IMR-90 (cell line): ENCODE data around the gene OR2T35. TPM values are rescaled to one million over a fixed set of nuclear protein-coding genes. Genes with fewer than 3 reads are reported as not detected.

Experiments used
- ATAC-seq: fragments of 200-7000 bp; cut with Tn5 transposase; 2 replicates; pipeline ENCODE4 v1.9.1; 2020; ENCODE audit warnings: low read depth, mild to moderate bottlenecking, moderate library complexity
- BruUV-seq: library from RNA; stranded (reverse); fragments of 400-500 nt; replicated peaks from 2 replicates; lab custom pipeline; 2021; lab: Mats Ljungman, UMichigan
- CTCF ChIA-PET: fragments of 300-600 bp; formaldehyde crosslinking; extraction: SDS; loops from one replicate; lab custom pipeline; 2021; ENCODE audit warnings: antibody characterized with exemption; lab: Yijun Ruan, JAX
- POLR2A ChIA-PET: fragments of 300-600 bp; sonication (Branson Sonifier 250); formaldehyde crosslinking; loops from one replicate; lab custom pipeline; 2022; ENCODE audit warnings: antibody characterized with exemption; ENCODE audit not compliant: unreplicated experiment; lab: Charles Lee
- DNase-seq: peaks from one replicate; pipeline ENCODE4 v3.0.0; 2013
- H2AFZ ChIP-seq: replicated peaks from 2 replicates; pipeline ENCODE3; 2013; ENCODE audit warnings: low read length, mild to moderate bottlenecking; ENCODE audit not compliant: poor library complexity
- H2AK5ac ChIP-seq: 2 replicates; pipeline ENCODE4 v1.6.1; 2013; ENCODE audit warnings: low read depth, low read length, inconsistent platforms
- H2AK9ac ChIP-seq: replicated peaks from 2 replicates; pipeline ENCODE3; 2013; ENCODE audit warnings: mild to moderate bottlenecking, low read depth, low read length, moderate library complexity; ENCODE audit not compliant: poor library complexity
- H2BK120ac ChIP-seq: 2 replicates; pipeline ENCODE4 v1.6.1; 2013; ENCODE audit warnings: low read depth, low read length, inconsistent platforms
- H2BK15ac ChIP-seq: 3 replicates; pipeline ENCODE4 v1.6.1; 2013; ENCODE audit warnings: low read depth, low read length, inconsistent platforms
- H2BK20ac ChIP-seq: 2 replicates; pipeline ENCODE4 v1.6.1; 2013; ENCODE audit warnings: low read depth, mild to moderate bottlenecking, inconsistent platforms, low read length, moderate library complexity
- H2BK5ac ChIP-seq: 2 replicates; pipeline ENCODE4 v1.6.1; 2013; ENCODE audit warnings: mild to moderate bottlenecking, low read depth, low read length, inconsistent platforms; ENCODE audit not compliant: poor library complexity, severe bottlenecking
- H3K14ac ChIP-seq: replicated peaks from 2 replicates; pipeline ENCODE4 v1.6.1; 2013; ENCODE audit warnings: low read depth, low read length, inconsistent platforms
- H3K18ac ChIP-seq: 2 replicates; pipeline ENCODE4 v1.6.1; 2013; ENCODE audit warnings: low read depth, low read length, control low read depth
- H3K23ac ChIP-seq: 2 replicates; pipeline ENCODE4 v1.6.1; 2013; ENCODE audit warnings: low read depth, low read length, inconsistent platforms
- H3K27ac ChIP-seq: 2 replicates; pipeline ENCODE4 v1.5.1; 2013; ENCODE audit warnings: mild to moderate bottlenecking, control low read depth, low read length; ENCODE audit not compliant: insufficient read depth
- H3K27me3 ChIP-seq: 2 replicates; pipeline ENCODE4 v1.6.1; 2013; ENCODE audit warnings: low read length; ENCODE audit not compliant: control insufficient read depth, insufficient read depth
- H3K36me3 ChIP-seq: 2 replicates; pipeline ENCODE4 v1.6.1; 2013; ENCODE audit warnings: low read length, mixed read lengths; ENCODE audit not compliant: control insufficient read depth, insufficient read depth
- H3K4ac ChIP-seq: 2 replicates; pipeline ENCODE4 v1.6.1; 2013; ENCODE audit warnings: low read depth, low read length, inconsistent platforms
- H3K4me1 ChIP-seq: 2 replicates; pipeline ENCODE4 v1.6.1; 2013; ENCODE audit warnings: low read length, mixed read lengths; ENCODE audit not compliant: control insufficient read depth, insufficient read depth
- H3K4me2 ChIP-seq: 2 replicates; pipeline ENCODE4 v1.6.1; 2013; ENCODE audit warnings: low read depth, mild to moderate bottlenecking, control low read depth, low read length, moderate library complexity
- H3K4me3 ChIP-seq: 2 replicates; pipeline ENCODE4 v1.5.1; 2013; ENCODE audit warnings: low read depth, mild to moderate bottlenecking, control low read depth, low read length, moderate library complexity; ENCODE audit not compliant: insufficient read depth
- H3K56ac ChIP-seq: 2 replicates; pipeline ENCODE4 v1.6.1; 2013; ENCODE audit warnings: low read length, inconsistent platforms; ENCODE audit not compliant: insufficient read depth; ENCODE audit errors: extremely low read depth
- H3K79me1 ChIP-seq, 2 experiments: 2 replicates each; pipeline ENCODE4 v1.6.1; 2013; ENCODE audit warnings: low read length in 2 of 2, inconsistent platforms in 1 of 2, low read depth in 1 of 2
- H3K9ac ChIP-seq: 2 replicates; pipeline ENCODE4 v1.6.1; 2013; ENCODE audit warnings: low read depth, low read length, control low read depth
- H3K9me1 ChIP-seq: 2 replicates; pipeline ENCODE4 v1.6.1; 2013; ENCODE audit warnings: low read length, inconsistent platforms; ENCODE audit not compliant: insufficient read depth
- H3K9me3 ChIP-seq: 2 replicates; pipeline ENCODE4 v1.6.1; 2013; ENCODE audit warnings: low read length; ENCODE audit not compliant: control insufficient read depth, insufficient read depth
- H4K20me1 ChIP-seq: 2 replicates; pipeline ENCODE4 v1.6.1; 2013; ENCODE audit warnings: low read length, inconsistent platforms; ENCODE audit not compliant: insufficient read depth
- H4K5ac ChIP-seq: 2 replicates; pipeline ENCODE4 v1.6.1; 2013; ENCODE audit warnings: mild to moderate bottlenecking, low read depth, low read length, control low read depth
- H4K8ac ChIP-seq, 2 experiments: 2 replicates each; pipeline ENCODE4 v1.6.1; 2013; ENCODE audit warnings: low read depth in 2 of 2, low read length in 2 of 2, control low read depth in 1 of 2, inconsistent platforms in 1 of 2
- H4K91ac ChIP-seq: 2 replicates; pipeline ENCODE4 v1.6.1; 2013; ENCODE audit warnings: low read depth, low read length, inconsistent platforms; ENCODE audit not compliant: insufficient read depth
- NFE2L2 ChIP-seq: fragments of 150-350 bp; IDR thresholded peaks from 2 replicates; pipeline ENCODE4 v1.6.1; 2016; ENCODE audit warnings: low read depth, mild to moderate bottlenecking, low read length
- SMC3 ChIP-seq: fragments of 150-350 bp; IDR thresholded peaks from 2 replicates; pipeline ENCODE4 v1.6.1; 2016; ENCODE audit warnings: low read depth, mild to moderate bottlenecking, antibody characterized with exemption, low read length, moderate library complexity
- USF2 ChIP-seq: fragments of 150-350 bp; IDR thresholded peaks from 2 replicates; pipeline ENCODE4 v1.6.1; 2017; ENCODE audit warnings: mild to moderate bottlenecking, antibody characterized with exemption, low read length, low read depth
- WGBS, 2 experiments: methylation state at CpG; one replicate each; pipeline versions ENCODE4 v1.1.5 to v1.1.7; 2013; ENCODE audit warnings: missing lambda C conversion rate in 2 of 2; ENCODE audit not compliant: insufficient read length in 1 of 2; ENCODE audit errors: extremely low coverage in 2 of 2; 5-methylcytosine and 5-hydroxymethylcytosine counted together
- dilution Hi-C: fragments of 300-500 bp; cut with HindIII; formaldehyde crosslinking; loops from one replicate; pipeline ENCODE4 v1.14.3; 2018; ENCODE audit warnings: low sequenced_read_pairs; ENCODE audit not compliant: unreplicated experiment
- in situ Hi-C: fragments of 300-500 bp; cut with MboI; formaldehyde crosslinking; loops from 3 replicates; pipeline ENCODE4 v1.14.3; 2019; ENCODE audit warnings: low sequenced_read_pairs, inconsistent platforms, mixed read lengths
- intact Hi-C: fragments of 100-400 bp; cut with micrococcal nuclease; formaldehyde crosslinking; loops from 2 replicates; pipeline ENCODE4 v1.10.0; 2022
- polyA plus RNA-seq, 3 experiments: library from polyadenylated mRNA; depleted of rRNA; stranded (reverse); fragments of >200 nt; gene quantifications; 2 replicates each; pipeline ENCODE4 v1.2.3, GENCODE V29; 2012; ENCODE audit warnings: low replicate concordance in 1 of 3
- total RNA-seq: library from RNA; depleted of rRNA; stranded (reverse); fragments of >200 nt; gene quantifications from 2 replicates; pipeline ENCODE4 v1.2.3, GENCODE V29; 2012

OR2T35 gene
- total and polyA plus RNA-seq, 2 of the 4 experiments (the other 2 are of a cell fraction), result not detected

- no peak overlapping the region for H2AFZ ChIP-seq
- H3K9ac ChIP-seq, result no peak overlapping the region
- ChIA-PET CTCF (no interaction called here), POLR2A (no interaction called here)
- ATAC-seq, result no peak
- no peak overlapping the region for H3K23ac ChIP-seq
- H3K56ac ChIP-seq, result no peak overlapping the region
- H2BK5ac ChIP-seq, result no peak overlapping the region
- no peak overlapping the region for H3K14ac ChIP-seq
- no peak overlapping the region for H3K27ac ChIP-seq
- no peaks in the 10 kb centered on the region for H3K79me1 ChIP-seq
- dilution Hi-C loops (no loop called here), intact Hi-C loops (no loop called here), in situ Hi-C loops (no loop called here)
- no peaks in the 10 kb centered on the region for H3K9me1 ChIP-seq
- H4K20me1 ChIP-seq, result no peaks in the 10 kb centered on the region
- no peak overlapping the region for H4K8ac ChIP-seq
- H3K4ac ChIP-seq, result no peak overlapping the region
- H3K18ac ChIP-seq, result no peak overlapping the region
- H2AK9ac ChIP-seq, result no peak overlapping the region
- no peak overlapping the region for H2BK15ac ChIP-seq
- no peak overlapping the region for H2BK120ac ChIP-seq
- no TSS peak for BruUV-seq
- no peaks in the 10 kb centered on the region for H3K36me3 ChIP-seq
- no peak overlapping the region for H4K91ac ChIP-seq
- no peak overlapping the region for H4K5ac ChIP-seq
- H3K4me3 ChIP-seq, result no peak overlapping the region
- no peak for DNase-seq
- H3K4me1 ChIP-seq, result no peaks in the 10 kb centered on the region
- no peak overlapping the region for H3K4me2 ChIP-seq
- no peak overlapping the region for H2AK5ac ChIP-seq
- TF ChIP-seq SMC3 (no peak), NFE2L2 (no peak), USF2 (no peak)
- H2BK20ac ChIP-seq, result no peak overlapping the region
- no peaks in the 10 kb centered on the region for H3K27me3 ChIP-seq
- peaks cover 3% of the 10 kb centered on the region; the same call in 1 of the 2 replicates for H3K9me3 ChIP-seq
- WGBS, 2 experiments, result no CpG with 5 or more reads among the region's 2 CpGs
Observed at GRCh38 chr1:248596615-248597014, 48.5 kb downstream of the OR2T35 start.
